HCT116 (cell line): ENCODE results near the gene ALDH8A1. TPM values are rescaled to one million over a fixed set of nuclear protein-coding genes. Genes with fewer than 3 reads are reported as not detected.

Experiments used
- ATAC-seq: fragments of 200-7000 bp; cut with Tn5 transposase; 2 replicates; pipeline ENCODE4 v1.9.1; 2020; ENCODE audit warnings: mild to moderate bottlenecking, moderate library complexity
- BruUV-seq: library from RNA; stranded (reverse); fragments of 400-500 nt; replicated peaks from 2 replicates; lab custom pipeline; 2021; lab: Mats Ljungman, UMichigan
- CTCF ChIA-PET: fragments of 300-600 bp; sonication (Branson Sonifier 250); formaldehyde crosslinking; loops from one replicate; lab custom pipeline; 2021; ENCODE audit warnings: antibody characterized with exemption; lab: Charles Lee
- POLR2A ChIA-PET: fragments of 300-600, 350-600 bp; sonication (Branson Sonifier 250); formaldehyde crosslinking; loops from one replicate; lab custom pipeline; 2021; ENCODE audit warnings: antibody characterized with exemption; lab: Charles Lee
- RAD21 ChIA-PET, 2 experiments: fragments of 300-600 bp; sonication (Branson Sonifier 250); formaldehyde crosslinking; loops; one replicate each; lab custom pipeline; 2023; ENCODE audit warnings: low total read pairs in 2 of 2; ENCODE audit not compliant: uncharacterized antibody in 2 of 2, unreplicated experiment in 2 of 2, low non-redundant PET in 1 of 2; lab: Charles Lee
- DNase-seq: peaks from one replicate; pipeline ENCODE4 v3.0.0-alpha.2; 2010; ENCODE audit warnings: low read depth, low spot score
- H2AFZ ChIP-seq: fragments of 200-600 bp; shearing (Covaris generic), sonication (generic); 2 replicates; pipeline ENCODE4 v1.6.1; 2017; ENCODE audit warnings: low read depth, mixed run types, mixed read lengths, antibody characterized with exemption, low read length; ENCODE audit not compliant: poor library complexity, severe bottlenecking
- H3K27ac ChIP-seq: 2 replicates; pipeline ENCODE4 v1.5.1; 2012; ENCODE audit warnings: low read depth, low read length
- H3K27me3 ChIP-seq: fragments of 200-600 bp; sonication (generic); 2 replicates; pipeline ENCODE4 v1.6.1; 2016; ENCODE audit warnings: mixed run types, low read length, mixed read lengths; ENCODE audit not compliant: insufficient read depth
- H3K36me3 ChIP-seq, 2 experiments: fragments of 200-500 bp in 1 of 2; fragments of 200-600 bp in 1 of 2; sonication (Bioruptor generic) in 1 of 2; sonication (generic) in 1 of 2; 2 replicates each; pipeline versions ENCODE4 v1.5.1 to v1.6.1; 2014 to 2016; ENCODE audit warnings: low read length in 2 of 2, inconsistent platforms in 1 of 2, mixed read lengths in 1 of 2, mixed run types in 1 of 2; ENCODE audit not compliant: insufficient read depth in 2 of 2, control insufficient read depth in 1 of 2
- H3K4me1 ChIP-seq, 2 experiments: fragments of 200-600 bp in 1 of 2; sonication (generic) in 1 of 2; 2 replicates each; pipeline versions ENCODE4 v1.5.1 to v1.6.1; 2012 to 2017; ENCODE audit warnings: low read length in 2 of 2, inconsistent platforms in 1 of 2, mild to moderate bottlenecking in 1 of 2, mixed read lengths in 1 of 2, mixed run types in 1 of 2, moderate library complexity in 1 of 2; ENCODE audit not compliant: insufficient read depth in 2 of 2, control insufficient read depth in 1 of 2
- H3K4me2 ChIP-seq: fragments of 200-600 bp; sonication (generic); 2 replicates; pipeline ENCODE4 v1.6.1; 2017; ENCODE audit warnings: mixed run types, low read length, mixed read lengths
- H3K4me3 ChIP-seq, 2 experiments: fragments of 200-600 bp in 1 of 2; sonication (generic) in 1 of 2; replicated peaks in 1 of 2; 2 replicates each; pipeline ENCODE4 v1.5.1; 2011 to 2016; ENCODE audit warnings: low read length in 2 of 2, control low read depth in 1 of 2, low read depth in 1 of 2, mild to moderate bottlenecking in 1 of 2, mixed read lengths in 1 of 2, mixed run types in 1 of 2
- H3K79me2 ChIP-seq: fragments of 200-600 bp; sonication (generic); 2 replicates; pipeline ENCODE4 v1.6.1; 2017; ENCODE audit warnings: mild to moderate bottlenecking, mixed run types, low read length, moderate library complexity, mixed read lengths; ENCODE audit not compliant: insufficient read depth
- H3K9ac ChIP-seq: fragments of 200-600 bp; sonication (generic); 2 replicates; pipeline ENCODE4 v1.6.1; 2016; ENCODE audit warnings: low read length, mixed read lengths
- H3K9me2 ChIP-seq: fragments of 200-600 bp; sonication (generic), shearing (Covaris generic); 2 replicates; pipeline ENCODE4 v1.6.1; 2017; ENCODE audit warnings: mixed run types, mild to moderate bottlenecking, moderate library complexity; ENCODE audit not compliant: insufficient read depth
- H3K9me3 ChIP-seq, 2 experiments: fragments of 200-500 bp in 1 of 2; fragments of 200-600 bp in 1 of 2; sonication (Bioruptor generic) in 1 of 2; sonication (generic) in 1 of 2; 2 replicates each; pipeline ENCODE4 v1.6.1; 2014 to 2017; ENCODE audit warnings: low read length in 2 of 2, mixed read lengths in 2 of 2, inconsistent platforms in 1 of 2, low read depth in 1 of 2, mild to moderate bottlenecking in 1 of 2, mixed run types in 1 of 2, moderate library complexity in 1 of 2; ENCODE audit not compliant: control insufficient read depth in 1 of 2, insufficient read depth in 1 of 2
- H4K20me1 ChIP-seq: fragments of 200-600 bp; sonication (generic), shearing (Covaris generic); 2 replicates; pipeline ENCODE4 v1.6.1; 2017; ENCODE audit warnings: mixed run types, mild to moderate bottlenecking, moderate library complexity; ENCODE audit not compliant: insufficient read depth
- CBX3 ChIP-seq: IDR thresholded peaks from 2 replicates; pipeline ENCODE4 v1.6.1; 2012; ENCODE audit warnings: low read depth
- EGR1 ChIP-seq: IDR thresholded peaks from 2 replicates; pipeline ENCODE4 v1.6.1; 2012; ENCODE audit warnings: low read depth
- ELF1 ChIP-seq: IDR thresholded peaks from 2 replicates; pipeline ENCODE4 v1.6.1; 2012; ENCODE audit warnings: low read depth, borderline replicate concordance
- EZH2 ChIP-seq: fragments of 200-600 bp; sonication (generic); IDR thresholded peaks from 2 replicates; pipeline ENCODE4 v1.6.1; 2017; ENCODE audit warnings: antibody characterized with exemption, mixed run types
- EZH2phosphoT487 ChIP-seq: fragments of 200-600 bp; IDR thresholded peaks from 2 replicates; pipeline ENCODE4 v1.6.1; 2018; ENCODE audit warnings: antibody characterized with exemption, borderline replicate concordance
- FOSL1 ChIP-seq: IDR thresholded peaks from 2 replicates; pipeline ENCODE4 v1.6.1; 2012; ENCODE audit warnings: low read depth
- JUND ChIP-seq: IDR thresholded peaks from 2 replicates; pipeline ENCODE4 v1.6.1; 2012
- MAX ChIP-seq: IDR thresholded peaks from 2 replicates; pipeline ENCODE4 v1.6.1; 2012
- POLR2A ChIP-seq: IDR thresholded peaks from 2 replicates; pipeline ENCODE4 v1.7.0; 2011; ENCODE audit warnings: borderline replicate concordance; ENCODE audit not compliant: insufficient read depth, insufficient read length; ENCODE audit errors: extremely low read depth
- POLR2AphosphoS5 ChIP-seq: IDR thresholded peaks from 2 replicates; pipeline ENCODE4 v1.6.1; 2011; ENCODE audit warnings: mild to moderate bottlenecking, low read depth, low read length, moderate library complexity
- REST ChIP-seq: IDR thresholded peaks from 2 replicates; pipeline ENCODE4 v1.6.1; 2012; ENCODE audit warnings: low read depth
- SIN3A ChIP-seq: IDR thresholded peaks from 2 replicates; pipeline ENCODE4 v1.6.1; 2012; ENCODE audit warnings: low read depth
- SRF ChIP-seq: IDR thresholded peaks from 2 replicates; pipeline ENCODE4 v1.6.1; 2012; ENCODE audit warnings: low read depth
- TCF7L2 ChIP-seq: IDR thresholded peaks from 2 replicates; pipeline ENCODE4 v1.7.0; 2011; ENCODE audit warnings: borderline replicate concordance, inconsistent platforms; ENCODE audit not compliant: insufficient read depth, insufficient read length; ENCODE audit errors: extremely low read depth
- YY1 ChIP-seq: IDR thresholded peaks from 2 replicates; pipeline ENCODE4 v1.6.1; 2011; ENCODE audit warnings: low read length, low read depth, moderate library complexity, mild to moderate bottlenecking; ENCODE audit not compliant: insufficient replicate concordance; ENCODE audit errors: extremely low read depth
- ZFX ChIP-seq: fragments of 450-650 bp; IDR thresholded peaks from 2 replicates; pipeline ENCODE4 v1.6.1; 2017
- ZNF274 ChIP-seq: fragments of 200-500 bp; sonication (Bioruptor generic); IDR thresholded peaks from 2 replicates; pipeline ENCODE4 v1.6.1; 2014; ENCODE audit warnings: mild to moderate bottlenecking, low read depth, low read length, inconsistent platforms
- intact Hi-C: fragments of 100-400 bp; cut with micrococcal nuclease; formaldehyde crosslinking; loops from 2 replicates; pipeline ENCODE4 v1.10.0; 2022
- total RNA-seq: library from RNA; stranded (reverse); gene quantifications from one replicate; pipeline ENCODE4 v1.2.1, GENCODE V29; 2021; ENCODE audit not compliant: unreplicated experiment
- TF ChIP-seq, protein P1 (sequence below), 3 experiments: fragments of 200-600 bp in 1 of 3; sonication (generic) in 1 of 3; IDR thresholded peaks in 2 of 3; conservative IDR thresholded peaks in 1 of 3; 2 replicates each; pipeline ENCODE4 v1.5.1; 2012 to 2017; ENCODE audit warnings: low read depth in 2 of 3, low read length in 2 of 3, antibody characterized with exemption in 1 of 3, borderline replicate concordance in 1 of 3, control low read depth in 1 of 3, mild to moderate bottlenecking in 1 of 3, mixed read lengths in 1 of 3, mixed run types in 1 of 3, moderate library complexity in 1 of 3; ENCODE audit not compliant: insufficient read depth in 1 of 3
- TF ChIP-seq, protein P2 (sequence below): IDR thresholded peaks from 2 replicates; pipeline ENCODE4 v1.6.1; 2011; ENCODE audit warnings: mild to moderate bottlenecking, low read length, moderate library complexity; ENCODE audit not compliant: insufficient replicate concordance; ENCODE audit errors: extremely low read depth

The ALDH8A1 gene
- total RNA-seq, 1 experiment from 2014 or later, result 1.4 TPM

GRCh38 chr6:134932535-134933470, 17.1 kb downstream of the ALDH8A1 start:
- Histone ChIP-seq H3K4me2 (no peak overlapping the region), H3K9me2 (no peaks in the 10 kb centered on the region), H3K27ac (no peak overlapping the region), H3K27me3 (no peaks in the 10 kb centered on the region), H3K79me2 (no peaks in the 10 kb centered on the region), H3K4me1 (no peaks in the 10 kb centered on the region), H2AFZ (no peak overlapping the region), H3K9ac (no peak overlapping the region), H3K9me3 (no peaks in the 10 kb centered on the region), H3K4me3 (no peak overlapping the region), H3K36me3 (no peaks in the 10 kb centered on the region), H4K20me1 (no peaks in the 10 kb centered on the region)
- intact Hi-C loops, result no loop called here
- ATAC-seq, result no peak
- no peak for DNase-seq
- ChIA-PET POLR2A (no interaction called here), RAD21 (no interaction called here), CTCF (interaction anchor here (1.4 kb wide), 1 partner anchor 8 kb away, joined by 5 read pairs; no protein-coding TSS in a partner anchor)
- BruUV-seq, result no TSS peak
- TF ChIP-seq ZNF274, result no peak
- TF ChIP-seq, protein P1, sequence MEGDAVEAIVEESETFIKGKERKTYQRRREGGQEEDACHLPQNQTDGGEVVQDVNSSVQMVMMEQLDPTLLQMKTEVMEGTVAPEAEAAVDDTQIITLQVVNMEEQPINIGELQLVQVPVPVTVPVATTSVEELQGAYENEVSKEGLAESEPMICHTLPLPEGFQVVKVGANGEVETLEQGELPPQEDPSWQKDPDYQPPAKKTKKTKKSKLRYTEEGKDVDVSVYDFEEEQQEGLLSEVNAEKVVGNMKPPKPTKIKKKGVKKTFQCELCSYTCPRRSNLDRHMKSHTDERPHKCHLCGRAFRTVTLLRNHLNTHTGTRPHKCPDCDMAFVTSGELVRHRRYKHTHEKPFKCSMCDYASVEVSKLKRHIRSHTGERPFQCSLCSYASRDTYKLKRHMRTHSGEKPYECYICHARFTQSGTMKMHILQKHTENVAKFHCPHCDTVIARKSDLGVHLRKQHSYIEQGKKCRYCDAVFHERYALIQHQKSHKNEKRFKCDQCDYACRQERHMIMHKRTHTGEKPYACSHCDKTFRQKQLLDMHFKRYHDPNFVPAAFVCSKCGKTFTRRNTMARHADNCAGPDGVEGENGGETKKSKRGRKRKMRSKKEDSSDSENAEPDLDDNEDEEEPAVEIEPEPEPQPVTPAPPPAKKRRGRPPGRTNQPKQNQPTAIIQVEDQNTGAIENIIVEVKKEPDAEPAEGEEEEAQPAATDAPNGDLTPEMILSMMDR (IDR thresholded peaks at IDR 0.05 in 2 of 3, conservative IDR thresholded peaks at IDR 0.05 in 1 of 3; ENCODE audit: borderline replicate concordance in 1 of 3, insufficient read depth in 1 of 3, low read depth in 2 of 3, low read length in 2 of 3), result no peak
- TF ChIP-seq EGR1, result no peak
- TF ChIP-seq EZH2, result no peak
- no peak for TF ChIP-seq SIN3A
- no peak for TF ChIP-seq JUND
- TF ChIP-seq ZFX, result no peak
- no peak for TF ChIP-seq YY1
- no peak for TF ChIP-seq CBX3
- no peak for TF ChIP-seq SRF
- TF ChIP-seq POLR2A, result no peak
- TF ChIP-seq, protein P2, sequence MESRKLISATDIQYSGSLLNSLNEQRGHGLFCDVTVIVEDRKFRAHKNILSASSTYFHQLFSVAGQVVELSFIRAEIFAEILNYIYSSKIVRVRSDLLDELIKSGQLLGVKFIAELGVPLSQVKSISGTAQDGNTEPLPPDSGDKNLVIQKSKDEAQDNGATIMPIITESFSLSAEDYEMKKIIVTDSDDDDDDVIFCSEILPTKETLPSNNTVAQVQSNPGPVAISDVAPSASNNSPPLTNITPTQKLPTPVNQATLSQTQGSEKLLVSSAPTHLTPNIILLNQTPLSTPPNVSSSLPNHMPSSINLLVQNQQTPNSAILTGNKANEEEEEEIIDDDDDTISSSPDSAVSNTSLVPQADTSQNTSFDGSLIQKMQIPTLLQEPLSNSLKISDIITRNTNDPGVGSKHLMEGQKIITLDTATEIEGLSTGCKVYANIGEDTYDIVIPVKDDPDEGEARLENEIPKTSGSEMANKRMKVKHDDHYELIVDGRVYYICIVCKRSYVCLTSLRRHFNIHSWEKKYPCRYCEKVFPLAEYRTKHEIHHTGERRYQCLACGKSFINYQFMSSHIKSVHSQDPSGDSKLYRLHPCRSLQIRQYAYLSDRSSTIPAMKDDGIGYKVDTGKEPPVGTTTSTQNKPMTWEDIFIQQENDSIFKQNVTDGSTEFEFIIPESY, result no peak
- no peak for TF ChIP-seq MAX
- no peak for TF ChIP-seq EZH2phosphoT487
- TF ChIP-seq TCF7L2, result no peak
- no peak for TF ChIP-seq FOSL1
- no peak for TF ChIP-seq POLR2AphosphoS5
- no peak for TF ChIP-seq REST
- TF ChIP-seq ELF1, result no peak
